Activated naive CD4-positive, alpha-beta T cell treated with Interleukin-2 at 50 U/mL for 16 hours (primary cell): ENCODE results near the gene ANKRD33.
A peak's percentile ranks its signal among the peaks of the same experiment; 100 is the strongest.

Experiments used
- DNase-seq: peaks from one replicate; pipeline ENCODE4 v3.0.0-alpha.2; 2020

The ANKRD33 gene, protein sequence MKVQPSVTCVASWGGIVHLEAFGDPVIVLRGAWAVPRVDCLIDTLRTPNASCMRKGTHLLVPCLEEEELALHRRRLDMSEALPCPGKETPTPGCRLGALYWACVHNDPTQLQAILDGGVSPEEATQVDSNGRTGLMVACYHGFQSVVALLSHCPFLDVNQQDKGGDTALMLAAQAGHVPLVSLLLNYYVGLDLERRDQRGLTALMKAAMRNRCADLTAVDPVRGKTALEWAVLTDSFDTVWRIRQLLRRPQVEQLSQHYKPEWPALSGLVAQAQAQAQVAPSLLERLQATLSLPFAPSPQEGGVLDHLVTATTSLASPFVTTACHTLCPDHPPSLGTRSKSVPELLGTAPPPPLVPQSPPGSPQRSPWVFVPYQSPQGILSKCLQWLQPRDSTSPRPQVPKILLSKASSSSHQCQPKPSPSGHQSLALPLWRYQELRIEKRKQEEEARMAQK

GRCh38 chr12:51887476-51888315 is at the start of gene ANKRD33:
ANKRD33 (plus strand) TSS chr12:51888103; CDS start chr12:51888187, 84 bp downstream.
- DNase-seq = no peak

- no peak for DNase-seq
These were observed 49.1 kb upstream of the ANKRD33 start for GRCh38 chr12:51838762-51839161.

- no peak for DNase-seq
These were observed 48.5 kb upstream of the ANKRD33 start for GRCh38 chr12:51839310-51839947.

GRCh38 chr12:51840966-51841365 is 46.9 kb upstream of the ANKRD33 start:
- DNase-seq = no peak

DNA sequence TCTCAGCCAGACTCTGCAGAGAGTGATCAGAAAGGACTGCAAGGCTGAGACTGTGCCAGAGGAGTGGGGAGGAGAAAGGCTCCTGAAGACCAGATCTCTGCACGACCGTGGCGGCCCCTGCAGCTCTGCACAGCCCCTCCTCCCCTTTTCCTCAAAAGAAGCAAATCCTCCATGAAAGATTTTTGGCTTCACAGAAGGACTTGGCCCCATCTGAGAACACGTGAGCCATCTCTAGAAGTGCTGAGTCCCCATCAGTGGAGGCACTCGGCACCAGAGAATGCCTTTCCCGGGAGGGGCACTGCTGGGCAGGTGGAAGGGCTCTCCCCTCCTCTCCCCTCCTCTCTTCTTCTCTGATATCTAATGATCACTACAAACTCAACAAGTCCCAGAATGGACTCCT is 46.2 kb upstream of the ANKRD33 start:
- DNase-seq = no peak

DNA sequence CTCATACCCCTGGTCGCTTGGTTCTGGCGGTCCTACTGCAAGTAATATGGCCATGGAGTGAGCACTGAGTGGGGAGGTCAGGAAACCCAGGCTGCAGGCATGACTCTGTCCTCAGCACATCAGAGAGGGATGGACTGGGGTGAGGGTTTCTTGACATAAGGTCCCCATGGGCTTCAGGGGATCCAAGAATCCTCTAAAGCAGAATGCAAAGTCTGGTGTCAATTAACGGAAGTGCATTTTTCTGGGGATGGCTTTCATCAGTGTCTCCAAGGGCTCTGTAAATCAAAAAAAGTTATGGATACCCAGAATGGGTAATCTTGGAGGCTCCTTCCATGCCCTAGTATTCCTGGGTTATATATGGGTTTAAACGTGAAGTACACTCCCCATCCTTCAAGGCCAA is 43.0 kb upstream of the ANKRD33 start:
- no peak for DNase-seq

GRCh38 chr12:51845482-51845881 is 42.4 kb upstream of the ANKRD33 start:
- no peak for DNase-seq

GRCh38 chr12:51846271-51846691 is 41.6 kb upstream of the ANKRD33 start:
- DNase-seq = no peak

DNA sequence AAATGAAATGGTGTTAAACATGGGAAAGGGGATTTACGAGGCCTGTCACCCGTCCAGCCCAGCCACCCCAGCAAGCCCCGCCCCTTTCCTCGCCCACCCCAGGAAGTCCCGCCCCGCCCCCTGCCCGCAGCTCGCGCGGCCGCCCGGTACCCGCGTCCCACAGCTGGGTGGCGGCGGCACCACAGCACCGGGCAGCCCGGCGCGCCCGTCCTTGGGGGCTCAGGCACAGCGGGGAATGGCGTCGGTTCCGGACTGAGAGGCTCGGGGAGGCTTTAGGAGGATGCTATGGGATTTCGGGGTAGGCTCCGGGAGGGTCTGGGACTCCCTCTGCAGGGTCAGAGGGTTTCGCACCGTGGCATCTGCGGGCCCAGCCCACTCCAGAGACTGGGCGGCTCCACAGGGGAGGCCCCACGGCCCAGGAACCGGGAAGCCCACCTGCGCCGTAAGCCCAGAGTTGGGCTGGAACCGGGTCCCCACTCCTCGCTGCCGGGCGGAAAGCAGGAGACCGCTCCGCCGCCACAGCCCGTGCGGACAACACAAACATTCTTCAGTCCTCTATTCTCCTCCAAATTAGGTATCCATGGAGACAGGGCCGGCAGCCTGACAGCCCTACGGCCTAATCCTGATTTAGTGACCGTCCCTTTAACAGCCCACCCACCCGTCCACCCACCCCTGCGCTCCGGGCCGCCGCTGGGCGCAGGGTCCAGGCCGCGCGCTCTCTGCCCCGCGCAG is 40.8 kb upstream of the ANKRD33 start:
- DNase-seq = peak; percentile 43

GRCh38 chr12:51847643-51848325 is 40.1 kb upstream of the ANKRD33 start:
- no peak for DNase-seq

- no peak for DNase-seq
These were observed 39.6 kb upstream of the ANKRD33 start, which contains the start of gene FIGNL2 for GRCh38 chr12:51848326-51848727. FIGNL2 (minus strand) TSS chr12:51848718; CDS start chr12:51822413, 26,305 bp downstream.

DNA sequence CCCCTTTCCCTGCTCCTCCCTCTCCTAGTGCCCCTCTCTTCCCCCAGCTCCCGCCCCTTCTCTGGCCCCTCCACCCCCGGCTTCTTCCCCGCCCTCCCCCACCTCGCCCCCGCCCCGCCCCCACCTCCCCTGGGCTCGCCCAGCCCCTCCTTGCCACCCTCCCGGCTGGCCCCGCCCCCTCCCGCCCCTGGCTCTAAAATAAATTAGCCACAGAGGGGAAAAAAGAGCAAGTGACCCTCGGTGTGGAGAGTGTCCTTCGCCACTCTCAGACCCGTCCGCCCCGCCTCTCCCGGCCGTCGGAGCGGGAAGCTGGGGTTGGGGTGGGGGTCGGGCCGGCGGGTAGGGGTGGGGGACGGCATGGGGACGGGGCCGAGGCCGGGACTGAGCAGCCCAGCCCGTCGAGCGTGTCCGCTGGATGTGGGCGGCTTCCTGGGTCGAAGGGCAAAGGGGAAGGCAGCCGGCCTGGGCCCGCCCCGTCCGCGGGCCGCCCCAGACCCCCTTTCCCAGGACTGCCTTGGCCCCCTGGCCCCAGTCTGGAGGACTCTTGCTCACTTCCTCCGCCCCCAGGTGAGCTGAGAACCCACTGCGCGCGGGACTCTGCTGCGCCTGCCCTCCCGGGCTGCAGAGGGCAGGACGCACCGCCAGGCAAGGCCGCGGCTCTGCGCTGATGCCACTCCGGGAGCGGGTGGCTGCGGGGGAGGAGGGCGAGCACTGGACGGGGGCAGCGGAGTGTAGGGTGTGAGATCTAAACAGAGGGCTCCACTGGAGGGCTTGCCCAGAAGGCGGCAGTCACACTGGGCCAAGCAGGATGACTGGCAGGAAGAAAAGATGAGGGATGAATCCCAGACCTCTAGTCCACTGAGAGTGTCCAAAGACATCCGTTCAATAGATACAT is 38.8 kb upstream of the ANKRD33 start:
- no peak for DNase-seq

DNA sequence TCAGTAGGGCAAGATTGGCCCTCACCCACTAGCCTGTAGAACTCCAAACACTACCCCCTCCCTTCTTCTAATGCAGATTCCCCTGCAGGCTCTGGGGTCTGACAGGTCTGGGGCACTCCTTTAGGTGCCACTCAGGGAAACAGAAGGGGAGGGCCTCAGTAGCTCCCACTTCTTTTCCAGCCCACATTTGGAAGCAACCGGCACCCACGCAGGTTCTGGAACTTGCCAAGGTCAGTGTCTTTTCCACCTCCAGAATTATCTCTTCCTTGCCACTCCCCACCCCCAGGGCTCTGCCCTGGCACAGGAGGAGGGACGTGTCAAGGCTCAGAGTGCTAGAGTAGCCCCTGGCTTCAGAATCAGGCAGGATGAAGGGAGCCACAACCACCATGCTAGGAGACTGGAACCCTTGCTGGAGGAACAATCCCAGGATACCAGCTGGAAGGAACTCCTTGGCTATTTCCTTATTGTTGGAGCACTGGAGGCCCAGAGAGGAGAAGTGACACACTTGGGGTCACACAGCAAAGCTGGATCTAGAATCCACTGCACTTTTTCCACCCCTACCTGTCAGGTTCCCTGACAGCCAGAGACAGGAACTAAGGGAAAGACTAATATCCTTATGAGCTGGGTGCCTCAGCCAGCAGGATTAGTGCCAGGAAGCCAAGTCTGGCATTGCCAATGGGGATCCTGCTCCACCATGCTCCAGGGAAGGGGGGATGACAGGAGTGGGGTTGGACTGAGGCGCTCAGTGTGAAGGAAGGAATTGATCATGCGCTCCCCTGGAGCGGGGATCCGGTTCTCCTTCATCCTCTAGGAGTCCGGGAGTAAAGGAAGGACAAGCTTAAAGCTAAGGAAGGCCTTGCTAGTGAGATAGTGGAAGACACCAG is 37.6 kb upstream of the ANKRD33 start:
- no peak for DNase-seq

DNA sequence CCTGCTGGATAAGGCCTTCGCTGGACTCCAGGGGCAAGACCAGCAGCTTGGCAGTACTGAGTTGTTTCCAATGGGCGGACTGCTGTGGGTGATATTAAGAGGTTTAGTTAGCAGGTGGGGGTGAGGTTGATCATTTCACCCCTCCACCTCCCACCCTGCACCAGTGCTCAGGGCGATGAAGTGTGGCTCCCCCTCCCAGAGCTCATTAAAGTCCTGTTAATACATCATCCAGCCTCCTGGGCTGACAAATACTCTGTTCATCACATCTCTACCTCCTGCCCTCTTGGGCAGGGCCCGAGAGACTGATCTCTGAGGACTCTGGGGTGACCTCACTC is 37.0 kb upstream of the ANKRD33 start:
- DNase-seq = no peak

- DNase-seq = no peak
These were observed 36.3 kb upstream of the ANKRD33 start for GRCh38 chr12:51851413-51852124.

DNA sequence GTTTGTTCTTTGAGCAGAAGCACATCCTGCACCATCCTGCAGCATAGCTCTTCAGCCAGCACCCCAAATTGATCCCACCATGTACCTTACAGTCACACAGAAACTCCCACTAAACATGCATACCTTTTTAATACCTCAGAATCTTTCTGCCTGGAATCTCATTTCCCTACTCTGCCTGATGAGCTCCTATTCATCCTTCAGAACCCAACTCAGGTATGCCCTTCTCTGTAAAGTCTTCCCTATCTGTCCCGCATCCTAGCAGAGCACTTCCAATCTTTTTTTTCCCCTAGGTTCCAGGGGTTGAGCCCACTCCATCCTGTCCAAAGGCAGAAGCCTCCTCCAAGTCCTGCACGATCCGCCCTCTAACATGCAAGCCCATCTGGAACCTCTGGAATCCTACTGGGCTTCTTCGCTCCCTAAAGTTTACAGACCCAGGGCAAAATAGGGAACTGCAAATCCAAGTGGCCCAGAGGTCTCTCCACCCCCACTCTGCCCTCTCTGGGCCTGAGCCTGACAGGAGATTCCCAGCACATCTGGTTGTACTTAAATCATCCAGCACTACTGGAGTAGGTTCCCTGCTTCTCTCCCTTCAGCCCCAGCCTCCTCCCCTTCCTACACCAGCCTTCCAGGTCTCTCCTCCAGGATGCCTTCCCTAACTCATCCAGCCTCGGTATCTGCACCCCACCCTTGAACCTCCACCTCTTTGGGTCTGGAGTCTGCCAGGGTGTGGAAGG is 35.3 kb upstream of the ANKRD33 start:
- DNase-seq = no peak

DNA sequence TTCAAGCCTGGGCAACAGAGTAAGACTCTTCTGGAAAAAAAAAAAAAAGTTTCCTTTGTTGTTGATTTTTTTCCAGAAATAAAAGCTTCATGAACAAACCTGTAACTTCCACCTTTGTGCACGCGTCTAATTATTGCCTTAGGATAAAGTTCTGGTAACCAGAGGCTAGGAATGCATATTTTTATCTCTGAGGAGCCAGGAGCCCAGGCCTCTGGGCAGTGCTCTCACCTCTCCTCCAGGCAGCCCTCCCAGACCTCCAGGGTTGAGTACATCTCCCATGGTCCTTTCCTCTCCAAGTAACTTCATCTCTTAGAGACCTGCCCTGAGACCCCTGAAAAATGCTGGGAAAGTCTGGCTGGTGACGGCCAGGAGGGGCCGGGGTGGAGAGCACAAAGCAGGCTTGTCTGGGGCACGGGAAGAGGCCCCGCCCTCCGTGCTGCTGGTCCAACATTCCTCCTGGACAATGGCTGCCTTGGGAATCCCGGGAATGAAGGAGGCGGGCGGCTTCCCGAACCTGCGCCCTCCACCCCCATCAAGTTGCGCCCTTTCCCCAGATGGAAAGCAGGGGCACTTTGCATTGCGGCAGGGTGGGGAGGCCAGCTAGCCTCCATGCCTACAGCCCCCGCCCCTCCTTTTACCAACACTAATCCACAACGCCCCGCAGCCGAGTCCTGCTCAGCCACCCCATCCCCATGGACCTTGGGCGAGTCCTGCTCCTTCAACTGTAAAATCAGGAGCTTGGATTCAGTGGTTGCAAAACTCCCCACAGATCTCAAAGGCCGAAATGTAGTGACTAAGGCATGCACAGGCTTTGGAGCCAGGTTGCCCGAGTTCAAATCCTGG is 32.1 kb upstream of the ANKRD33 start:
- DNase-seq = no peak

GRCh38 chr12:51860986-51861385 is 26.9 kb upstream of the ANKRD33 start:
- no peak for DNase-seq
